H9 (cell line): ENCODE measurements around the gene CWC22. TPM values are rescaled to one million over a fixed set of nuclear protein-coding genes. Genes with fewer than 3 reads are reported as not detected.

Experiments used
- DNase-seq: peaks from one replicate; pipeline ENCODE4 v3.0.0-alpha.2; 2017
- H2AFZ ChIP-seq: one replicate; pipeline ENCODE4 v1.6.1; 2013; ENCODE audit warnings: mild to moderate bottlenecking, low read length, control low read depth, moderate library complexity
- H2AK5ac ChIP-seq: 2 replicates; pipeline ENCODE4 v1.6.1; 2013; ENCODE audit warnings: low read length, control low read depth, mixed read lengths; ENCODE audit not compliant: insufficient read length
- H2BK120ac ChIP-seq: one replicate; pipeline ENCODE4 v1.6.1; 2013; ENCODE audit warnings: low read depth, mild to moderate bottlenecking, low read length, control low read depth, inconsistent platforms; ENCODE audit not compliant: poor library complexity, severe bottlenecking
- H2BK12ac ChIP-seq: 2 replicates; pipeline ENCODE4 v1.6.1; 2013; ENCODE audit warnings: low read length, control low read depth, mixed read lengths, low read depth; ENCODE audit not compliant: insufficient read length
- H2BK15ac ChIP-seq: 2 replicates; pipeline ENCODE4 v1.6.1; 2013; ENCODE audit warnings: low read depth, low read length, control low read depth
- H2BK20ac ChIP-seq: one replicate; pipeline ENCODE4 v1.6.1; 2013; ENCODE audit warnings: low read depth, mild to moderate bottlenecking, low read length, control low read depth, inconsistent platforms; ENCODE audit not compliant: poor library complexity, severe bottlenecking
- H2BK5ac ChIP-seq: 2 replicates; pipeline ENCODE4 v1.6.1; 2013; ENCODE audit warnings: low read length, control low read depth, mixed read lengths; ENCODE audit not compliant: insufficient read length
- H3K14ac ChIP-seq: 2 replicates; pipeline ENCODE4 v1.6.1; 2013; ENCODE audit warnings: low read length, control low read depth; ENCODE audit not compliant: insufficient read depth
- H3K18ac ChIP-seq: 2 replicates; pipeline ENCODE4 v1.6.1; 2013; ENCODE audit warnings: low read depth, mild to moderate bottlenecking, mixed read lengths, low read length, control low read depth; ENCODE audit not compliant: insufficient read length
- H3K23ac ChIP-seq: 2 replicates; pipeline ENCODE4 v1.6.1; 2013; ENCODE audit warnings: low read length, control low read depth, mixed read lengths, low read depth; ENCODE audit not compliant: insufficient read length
- H3K23me2 ChIP-seq: 2 replicates; pipeline ENCODE4 v1.6.1; 2013; ENCODE audit warnings: low read depth, mild to moderate bottlenecking, mixed read lengths, low read length, control low read depth; ENCODE audit not compliant: insufficient read length, poor library complexity, severe bottlenecking
- H3K27ac ChIP-seq: 2 replicates; pipeline ENCODE4 v1.5.1; 2013; ENCODE audit warnings: low read length, control low read depth, mixed read lengths, low read depth; ENCODE audit not compliant: insufficient read length
- H3K27me3 ChIP-seq: 2 replicates; pipeline ENCODE4 v1.6.1; 2013; ENCODE audit warnings: low read length, control low read depth, inconsistent platforms; ENCODE audit not compliant: insufficient read depth
- H3K4ac ChIP-seq: 2 replicates; pipeline ENCODE4 v1.6.1; 2013; ENCODE audit warnings: low read depth, mild to moderate bottlenecking, control low read depth, inconsistent platforms, low read length, moderate library complexity
- H3K4me1 ChIP-seq: 2 replicates; pipeline ENCODE4 v1.6.1; 2013; ENCODE audit warnings: low read length, control low read depth, inconsistent platforms; ENCODE audit not compliant: insufficient read depth
- H3K4me2 ChIP-seq: 2 replicates; pipeline ENCODE4 v1.6.1; 2013; ENCODE audit warnings: low read length, control low read depth, mixed read lengths; ENCODE audit not compliant: insufficient read length, insufficient read depth
- H3K56ac ChIP-seq: 2 replicates; pipeline ENCODE4 v1.6.1; 2013; ENCODE audit warnings: low read depth, mild to moderate bottlenecking, mixed read lengths, low read length, control low read depth; ENCODE audit not compliant: insufficient read length
- H3K79me1 ChIP-seq: 2 replicates; pipeline ENCODE4 v1.6.1; 2013; ENCODE audit warnings: low read depth, mild to moderate bottlenecking, moderate library complexity, low read length, control low read depth, inconsistent platforms; ENCODE audit not compliant: insufficient read depth, poor library complexity, severe bottlenecking
- H3K79me2 ChIP-seq: 2 replicates; pipeline ENCODE4 v1.6.1; 2013; ENCODE audit warnings: low read length, control low read depth, inconsistent platforms; ENCODE audit not compliant: insufficient read depth
- H3K9ac ChIP-seq: 2 replicates; pipeline ENCODE4 v1.6.1; 2013; ENCODE audit warnings: low read length, control low read depth, mixed read lengths; ENCODE audit not compliant: insufficient read length; ENCODE audit errors: extremely low read depth
- H3K9me3 ChIP-seq: one replicate; pipeline ENCODE4 v1.6.1; 2013; ENCODE audit warnings: low read depth, low read length, inconsistent platforms; ENCODE audit not compliant: control insufficient read depth
- H3T11ph ChIP-seq: one replicate; pipeline ENCODE4 v1.6.1; 2013; ENCODE audit warnings: mild to moderate bottlenecking, low read length, control low read depth, inconsistent platforms
- H4K20me1 ChIP-seq: one replicate; pipeline ENCODE4 v1.6.1; 2013; ENCODE audit not compliant: control insufficient read depth, insufficient read length, insufficient read depth
- H4K5ac ChIP-seq: 2 replicates; pipeline ENCODE4 v1.6.1; 2013; ENCODE audit warnings: low read depth, mild to moderate bottlenecking, mixed read lengths, low read length, control low read depth; ENCODE audit not compliant: insufficient read length
- H4K8ac ChIP-seq: replicated peaks from 2 replicates; pipeline ENCODE4 v1.6.1; 2013; ENCODE audit warnings: low read length, control low read depth, mixed read lengths, low read depth; ENCODE audit not compliant: insufficient read length
- H4K91ac ChIP-seq: 2 replicates; pipeline ENCODE4 v1.6.1; 2013; ENCODE audit warnings: low read depth, mild to moderate bottlenecking, moderate library complexity, mixed read lengths, low read length, control low read depth; ENCODE audit not compliant: insufficient read length
- H3K27ac Mint-ChIP-seq, 3 experiments: 2 replicates in 2 of 3; 3 replicates in 1 of 3; pipeline ENCODE4 v1.8.0; 2020 to 2021; ENCODE audit warnings: mixed read lengths in 3 of 3, mild to moderate bottlenecking in 1 of 3, moderate library complexity in 1 of 3
- H3K27me3 Mint-ChIP-seq: 2 replicates; pipeline ENCODE4 v1.8.0; 2021; ENCODE audit warnings: low read depth, mild to moderate bottlenecking, moderate library complexity, mixed read lengths
- H3K36me3 Mint-ChIP-seq, 3 experiments: 2 replicates in 2 of 3; 3 replicates in 1 of 3; pipeline ENCODE4 v1.8.0; 2020 to 2021; ENCODE audit warnings: low read depth in 3 of 3, mixed read lengths in 3 of 3; ENCODE audit not compliant: insufficient read depth in 1 of 3
- H3K4me1 Mint-ChIP-seq, 2 experiments: 2 replicates each; pipeline ENCODE4 v1.8.0; 2020; ENCODE audit warnings: mixed read lengths in 2 of 2
- H3K4me3 Mint-ChIP-seq, 2 experiments: 2 replicates in 1 of 2; 3 replicates in 1 of 2; pipeline ENCODE4 v1.8.0; 2020 to 2021; ENCODE audit warnings: mild to moderate bottlenecking in 2 of 2, mixed read lengths in 2 of 2, moderate library complexity in 1 of 2
- H3K9me3 Mint-ChIP-seq, 2 experiments: 2 replicates in 1 of 2; 3 replicates in 1 of 2; pipeline ENCODE4 v1.8.0; 2020; ENCODE audit warnings: mild to moderate bottlenecking in 2 of 2, mixed read lengths in 2 of 2, moderate library complexity in 1 of 2
- WGBS: extraction: QIAGEN DNeasy Blood & Tissue Kit; methylation state at CpG from one replicate; pipeline ENCODE4 v1.1.7; 2013; ENCODE audit warnings: missing lambda C conversion rate, low lambda C conversion rate, mixed read lengths; ENCODE audit not compliant: insufficient read length; ENCODE audit errors: extremely low coverage; 5-methylcytosine and 5-hydroxymethylcytosine counted together
- total RNA-seq: library from RNA; stranded (reverse); gene quantifications from 2 replicates; pipeline ENCODE4 v1.2.1, GENCODE V29; 2021
- TF ChIP-seq, protein P1 (sequence below): fragments of 200-600 bp; sonication (generic); conservative IDR thresholded peaks from 3 replicates; pipeline ENCODE4 v1.8.0; 2021; ENCODE audit warnings: antibody characterized with exemption, mild to moderate bottlenecking

Gene CWC22
- total RNA-seq, 1 experiment from 2014 or later, result 43.4 TPM

DNA sequence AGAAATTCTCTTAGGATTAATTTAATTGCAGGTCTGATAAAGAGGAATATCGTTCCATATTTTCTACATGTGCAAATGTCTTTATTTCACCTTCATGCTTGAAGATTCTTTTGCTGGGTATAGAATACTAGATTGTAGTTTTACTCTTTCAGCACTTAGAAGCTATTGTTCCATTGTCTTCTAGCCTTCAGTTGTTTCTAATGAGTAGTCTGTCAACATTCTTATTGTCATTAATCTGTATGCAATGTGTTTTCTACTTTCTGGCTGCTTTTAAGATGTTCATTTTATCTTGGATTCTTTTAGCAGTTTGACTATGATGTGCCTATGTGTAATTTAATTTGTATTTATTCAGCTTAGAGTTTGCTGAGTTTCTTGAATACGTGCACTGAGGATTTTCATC is 81.4 kb downstream of the CWC22 start:
- Histone ChIP-seq H4K5ac (no peak overlapping the region), H3K23ac (no peak overlapping the region), H3K27me3 (no peaks in the 10 kb centered on the region), H4K91ac (no peak overlapping the region), H2BK12ac (no peak overlapping the region), H2BK20ac (no peak overlapping the region), H3K79me1 (no peaks in the 10 kb centered on the region), H3K79me2 (no peaks in the 10 kb centered on the region), H3K27ac (no peak overlapping the region), H3K18ac (no peak overlapping the region), H3K23me2 (no peaks in the 10 kb centered on the region), H2AK5ac (no peak overlapping the region), H3K4me1 (no peaks in the 10 kb centered on the region), H3K4me2 (no peak overlapping the region), H3K14ac (no peak overlapping the region), H2BK15ac (no peak overlapping the region), H4K20me1 (no peaks in the 10 kb centered on the region), H3K9ac (no peak overlapping the region), H2AFZ (no peak overlapping the region), H4K8ac (no peak overlapping the region), H3K4ac (no peak overlapping the region), H2BK5ac (no peak overlapping the region), H3T11ph (no peak overlapping the region), H2BK120ac (no peak overlapping the region), H3K56ac (no peak overlapping the region), H3K9me3 (no peaks in the 10 kb centered on the region)
- H3K27ac Mint-ChIP-seq, result no peak overlapping the region
- DNase-seq, result no peak
- no peaks in the 10 kb centered on the region for H3K4me1 Mint-ChIP-seq
- H3K9me3 Mint-ChIP-seq, result peaks cover 35 to 44% of the 10 kb centered on the region in 2 experiments
- WGBS, result no CpG with 5 or more reads among the region's 2 CpGs
- H3K27me3 Mint-ChIP-seq, result no peaks in the 10 kb centered on the region
- H3K4me3 Mint-ChIP-seq, result no peak overlapping the region
- TF ChIP-seq, protein P1, sequence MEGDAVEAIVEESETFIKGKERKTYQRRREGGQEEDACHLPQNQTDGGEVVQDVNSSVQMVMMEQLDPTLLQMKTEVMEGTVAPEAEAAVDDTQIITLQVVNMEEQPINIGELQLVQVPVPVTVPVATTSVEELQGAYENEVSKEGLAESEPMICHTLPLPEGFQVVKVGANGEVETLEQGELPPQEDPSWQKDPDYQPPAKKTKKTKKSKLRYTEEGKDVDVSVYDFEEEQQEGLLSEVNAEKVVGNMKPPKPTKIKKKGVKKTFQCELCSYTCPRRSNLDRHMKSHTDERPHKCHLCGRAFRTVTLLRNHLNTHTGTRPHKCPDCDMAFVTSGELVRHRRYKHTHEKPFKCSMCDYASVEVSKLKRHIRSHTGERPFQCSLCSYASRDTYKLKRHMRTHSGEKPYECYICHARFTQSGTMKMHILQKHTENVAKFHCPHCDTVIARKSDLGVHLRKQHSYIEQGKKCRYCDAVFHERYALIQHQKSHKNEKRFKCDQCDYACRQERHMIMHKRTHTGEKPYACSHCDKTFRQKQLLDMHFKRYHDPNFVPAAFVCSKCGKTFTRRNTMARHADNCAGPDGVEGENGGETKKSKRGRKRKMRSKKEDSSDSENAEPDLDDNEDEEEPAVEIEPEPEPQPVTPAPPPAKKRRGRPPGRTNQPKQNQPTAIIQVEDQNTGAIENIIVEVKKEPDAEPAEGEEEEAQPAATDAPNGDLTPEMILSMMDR, result no peak
- H3K36me3 Mint-ChIP-seq, result peaks cover 14 to 46% (median 28%) of the 10 kb centered on the region in 3 experiments
